DOHH2 (cell line): ENCODE measurements around the gene HDHD2.

ENCODE experiments used
- H3F3A ChIP-seq: fragments of 200-600 bp; sonication (generic), shearing (Covaris generic); 2 replicates; pipeline ENCODE4 v1.6.0; 2016; ENCODE audit warnings: antibody characterized with exemption, mild to moderate bottlenecking; ENCODE audit not compliant: control insufficient read depth, insufficient read depth
- H3K27ac ChIP-seq: fragments of 200-600 bp; sonication (generic); 2 replicates; pipeline ENCODE4 v1.5.1; 2014; ENCODE audit warnings: low read depth, mild to moderate bottlenecking, low read length, moderate library complexity
- H3K27me3 ChIP-seq: fragments of 200-600 bp; sonication (generic); 2 replicates; pipeline ENCODE4 v1.6.1; 2014; ENCODE audit warnings: mild to moderate bottlenecking, low read length, mixed read lengths; ENCODE audit not compliant: control insufficient read depth
- H3K36me3 ChIP-seq: fragments of 200-600 bp; sonication (generic); 2 replicates; pipeline ENCODE4 v1.6.1; 2014; ENCODE audit warnings: mild to moderate bottlenecking, low read length, moderate library complexity, mixed read lengths; ENCODE audit not compliant: control insufficient read depth
- H3K4me1 ChIP-seq: fragments of 200-600 bp; sonication (generic); 2 replicates; pipeline ENCODE4 v1.6.1; 2014; ENCODE audit warnings: mild to moderate bottlenecking, low read length, mixed read lengths; ENCODE audit not compliant: control insufficient read depth
- H3K4me2 ChIP-seq: fragments of 200-600 bp; sonication (generic); 2 replicates; pipeline ENCODE4 v1.6.0; 2014; ENCODE audit warnings: mild to moderate bottlenecking, low read length, moderate library complexity
- H3K4me3 ChIP-seq: fragments of 200-600 bp; sonication (generic); 2 replicates; pipeline ENCODE4 v1.5.1; 2014; ENCODE audit warnings: mild to moderate bottlenecking, low read length, mixed read lengths
- H3K79me2 ChIP-seq: fragments of 200-600 bp; sonication (generic); 2 replicates; pipeline ENCODE4 v1.6.1; 2014; ENCODE audit warnings: mild to moderate bottlenecking, low read length, mixed read lengths; ENCODE audit not compliant: control insufficient read depth
- H3K9me2 ChIP-seq: fragments of 200-600 bp; sonication (generic); replicated peaks from 2 replicates; pipeline ENCODE4 v1.6.1; 2014; ENCODE audit warnings: mild to moderate bottlenecking, low read length, mixed read lengths; ENCODE audit not compliant: control insufficient read depth
- H3K9me3 ChIP-seq: fragments of 200-600 bp; sonication (generic); 2 replicates; pipeline ENCODE4 v1.6.1; 2014; ENCODE audit warnings: antibody characterized with exemption, low read length, mixed read lengths; ENCODE audit not compliant: control insufficient read depth, insufficient read depth
- H4K20me1 ChIP-seq: fragments of 200-600 bp; sonication (generic); 2 replicates; pipeline ENCODE4 v1.6.0; 2014; ENCODE audit warnings: low read depth, mild to moderate bottlenecking, antibody characterized with exemption, low read length, moderate library complexity; ENCODE audit not compliant: control insufficient read depth, insufficient read depth
- EZH2phosphoT487 ChIP-seq: fragments of 200-600 bp; sonication (generic); IDR thresholded peaks from 2 replicates; pipeline ENCODE4 v1.6.1; 2017; ENCODE audit warnings: borderline replicate concordance, mild to moderate bottlenecking, antibody characterized with exemption, low read length, moderate library complexity, mixed read lengths
- TF ChIP-seq, protein P1 (sequence below): fragments of 200-600 bp; sonication (generic); IDR thresholded peaks from one replicate; pipeline ENCODE4 v1.5.1; 2014; ENCODE audit warnings: antibody characterized with exemption, mild to moderate bottlenecking, low read depth, low read length; ENCODE audit not compliant: poor library complexity, severe bottlenecking

HDHD2 gene

DNA sequence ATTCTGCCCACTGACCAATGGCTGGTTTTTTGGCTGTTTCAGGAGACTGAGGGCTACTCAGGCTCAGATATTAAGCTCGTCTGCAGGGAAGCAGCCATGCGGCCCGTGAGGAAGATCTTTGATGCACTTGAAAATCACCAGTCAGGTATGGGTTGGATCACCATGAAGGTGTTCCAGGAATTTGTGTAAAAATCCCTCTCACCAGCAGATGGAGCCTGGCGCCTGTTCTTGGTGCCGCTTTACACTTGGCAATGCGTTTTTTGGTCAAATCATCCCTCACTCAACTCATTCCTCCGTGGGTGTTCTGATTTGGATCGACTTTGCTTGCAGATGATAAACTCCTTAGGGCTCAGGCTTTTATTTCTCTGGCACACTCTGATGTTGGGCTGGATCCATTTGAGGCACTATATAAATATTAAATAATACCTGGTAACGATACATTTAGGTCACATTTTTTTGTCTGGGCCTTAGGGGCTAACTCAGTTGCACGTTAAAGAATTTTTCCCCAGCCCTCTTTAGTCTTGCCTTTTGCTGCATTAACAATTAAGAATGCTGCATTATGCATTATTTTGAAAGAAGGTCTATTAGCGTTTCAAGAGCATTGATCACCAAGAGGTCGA lies 50.0 kb downstream of the HDHD2 start:
- Histone ChIP-seq H3K27me3 (no peaks in the 10 kb centered on the region), H3K4me2 (no peak overlapping the region), H3K36me3 (no peaks in the 10 kb centered on the region), H4K20me1 (no peaks in the 10 kb centered on the region), H3K9me2 (no peaks in the 10 kb centered on the region), H3F3A (no peaks in the 10 kb centered on the region), H3K27ac (no peak overlapping the region), H3K4me1 (peaks cover 4% of the 10 kb centered on the region; the same call in 1 of the 2 replicates), H3K79me2 (no peaks in the 10 kb centered on the region), H3K9me3 (no peaks in the 10 kb centered on the region), H3K4me3 (no peak overlapping the region)
- TF ChIP-seq EZH2phosphoT487: no peak
- TF ChIP-seq, protein P1, sequence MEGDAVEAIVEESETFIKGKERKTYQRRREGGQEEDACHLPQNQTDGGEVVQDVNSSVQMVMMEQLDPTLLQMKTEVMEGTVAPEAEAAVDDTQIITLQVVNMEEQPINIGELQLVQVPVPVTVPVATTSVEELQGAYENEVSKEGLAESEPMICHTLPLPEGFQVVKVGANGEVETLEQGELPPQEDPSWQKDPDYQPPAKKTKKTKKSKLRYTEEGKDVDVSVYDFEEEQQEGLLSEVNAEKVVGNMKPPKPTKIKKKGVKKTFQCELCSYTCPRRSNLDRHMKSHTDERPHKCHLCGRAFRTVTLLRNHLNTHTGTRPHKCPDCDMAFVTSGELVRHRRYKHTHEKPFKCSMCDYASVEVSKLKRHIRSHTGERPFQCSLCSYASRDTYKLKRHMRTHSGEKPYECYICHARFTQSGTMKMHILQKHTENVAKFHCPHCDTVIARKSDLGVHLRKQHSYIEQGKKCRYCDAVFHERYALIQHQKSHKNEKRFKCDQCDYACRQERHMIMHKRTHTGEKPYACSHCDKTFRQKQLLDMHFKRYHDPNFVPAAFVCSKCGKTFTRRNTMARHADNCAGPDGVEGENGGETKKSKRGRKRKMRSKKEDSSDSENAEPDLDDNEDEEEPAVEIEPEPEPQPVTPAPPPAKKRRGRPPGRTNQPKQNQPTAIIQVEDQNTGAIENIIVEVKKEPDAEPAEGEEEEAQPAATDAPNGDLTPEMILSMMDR: peak; percentile 68

DNA sequence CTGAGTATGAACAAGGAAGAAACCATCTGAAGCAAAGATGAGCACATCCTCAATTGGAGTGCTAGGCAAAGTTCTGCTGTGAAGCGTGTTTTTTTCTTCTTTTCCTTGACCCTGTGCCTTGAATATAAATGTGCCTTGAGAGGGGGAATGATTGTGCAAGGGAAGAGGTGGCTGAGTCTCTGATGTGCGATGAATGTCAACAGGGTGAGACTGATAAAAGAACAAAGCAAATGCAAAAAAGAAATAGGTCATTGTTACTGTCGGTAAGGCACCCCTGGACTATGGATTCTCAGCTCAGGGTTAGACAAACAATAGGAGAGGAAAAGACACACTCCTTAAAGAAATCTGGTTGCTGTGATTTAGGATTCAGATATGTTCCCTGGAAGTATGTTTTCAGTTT lies 54.5 kb downstream of the HDHD2 start:
- no peak overlapping the region for H3K27ac ChIP-seq
- no peaks in the 10 kb centered on the region for H3F3A ChIP-seq
- no peaks in the 10 kb centered on the region for H3K79me2 ChIP-seq
- TF ChIP-seq EZH2phosphoT487: no peak
- TF ChIP-seq, protein P1: no peak
- no peaks in the 10 kb centered on the region for H3K9me3 ChIP-seq
- no peaks in the 10 kb centered on the region for H3K36me3 ChIP-seq
- H4K20me1 ChIP-seq: no peaks in the 10 kb centered on the region
- H3K4me3 ChIP-seq: no peak overlapping the region
- H3K4me2 ChIP-seq: no peak overlapping the region
- H3K4me1 ChIP-seq: peaks cover 4% of the 10 kb centered on the region; the same call in 1 of the 2 replicates
- H3K27me3 ChIP-seq: no peaks in the 10 kb centered on the region
- H3K9me2 ChIP-seq: no peaks in the 10 kb centered on the region

DNA sequence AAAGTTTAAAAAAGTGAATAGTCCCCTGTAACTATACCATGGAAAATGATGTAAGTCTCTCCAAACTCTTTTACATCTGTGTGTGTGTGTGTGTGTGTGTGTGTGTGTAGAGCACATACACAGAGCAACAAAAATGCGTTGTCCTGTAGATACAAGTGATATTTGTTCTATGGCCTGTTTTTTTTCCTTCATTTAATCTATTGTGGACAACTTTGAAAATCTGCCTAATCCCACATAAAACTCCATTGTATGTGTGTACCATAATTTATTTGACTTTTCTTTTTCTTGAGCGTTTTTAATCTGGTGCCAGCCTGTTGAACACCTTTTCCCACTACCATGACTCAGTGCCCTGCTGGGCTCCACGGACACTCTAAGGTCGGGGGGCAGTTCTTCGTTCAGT lies 62.6 kb downstream of the HDHD2 start:
- no peak overlapping the region for H3K4me3 ChIP-seq
- H3K4me1 ChIP-seq: no peaks in the 10 kb centered on the region
- no peaks in the 10 kb centered on the region for H3K9me3 ChIP-seq
- no peak overlapping the region for H3K27ac ChIP-seq
- no peak overlapping the region for H3K4me2 ChIP-seq
- H3K36me3 ChIP-seq: no peaks in the 10 kb centered on the region
- no peak for TF ChIP-seq EZH2phosphoT487
- TF ChIP-seq, protein P1: no peak
- no peaks in the 10 kb centered on the region for H3K27me3 ChIP-seq
- no peaks in the 10 kb centered on the region for H3F3A ChIP-seq
- H4K20me1 ChIP-seq: no peaks in the 10 kb centered on the region
- H3K79me2 ChIP-seq: no peaks in the 10 kb centered on the region
- H3K9me2 ChIP-seq: no peaks in the 10 kb centered on the region
